ENCODE data around the gene SLC22A3. TPM values are rescaled to one million over a fixed set of nuclear protein-coding genes. Genes with fewer than 3 reads are reported as not detected.
A peak's percentile ranks its signal among the peaks of the same experiment; 100 is the strongest.

The SLC22A3 gene
- total and polyA plus RNA-seq, 2 of the 13 experiments (the other 11 are each of a cell fraction or from before 2014, with no cell fraction given) = 12.0 to 31.5 TPM

DNA sequence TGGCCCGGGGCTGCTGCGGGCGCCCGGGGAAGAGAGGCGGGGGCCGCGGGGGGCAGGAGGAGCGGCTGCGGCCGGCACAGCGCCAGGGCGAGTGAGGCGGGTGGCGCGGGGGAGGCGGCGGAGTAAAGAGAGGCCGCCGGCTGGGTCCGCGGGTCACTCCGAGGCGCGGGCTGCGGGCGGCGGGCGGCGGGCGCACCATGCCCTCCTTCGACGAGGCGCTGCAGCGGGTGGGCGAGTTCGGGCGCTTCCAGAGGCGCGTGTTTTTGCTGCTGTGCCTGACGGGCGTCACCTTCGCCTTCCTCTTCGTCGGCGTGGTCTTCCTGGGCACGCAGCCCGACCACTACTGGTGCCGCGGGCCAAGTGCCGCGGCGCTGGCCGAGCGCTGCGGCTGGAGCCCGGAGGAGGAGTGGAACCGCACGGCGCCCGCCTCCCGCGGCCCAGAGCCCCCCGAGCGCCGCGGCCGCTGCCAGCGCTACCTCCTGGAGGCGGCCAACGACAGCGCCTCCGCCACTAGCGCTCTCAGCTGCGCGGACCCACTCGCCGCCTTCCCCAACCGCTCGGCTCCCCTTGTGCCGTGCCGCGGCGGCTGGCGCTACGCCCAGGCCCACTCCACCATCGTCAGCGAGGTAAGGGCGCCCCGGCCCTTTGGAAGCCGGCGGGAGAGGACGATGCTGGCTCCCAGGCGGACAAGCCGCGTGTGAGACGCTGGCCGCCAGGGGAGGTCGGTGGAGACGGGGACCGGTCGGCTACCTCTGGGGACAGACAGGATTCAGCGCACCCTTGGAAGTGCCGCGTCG, at the start of gene SLC22A3 (continued):
- TF ChIP-seq, protein P1, sequence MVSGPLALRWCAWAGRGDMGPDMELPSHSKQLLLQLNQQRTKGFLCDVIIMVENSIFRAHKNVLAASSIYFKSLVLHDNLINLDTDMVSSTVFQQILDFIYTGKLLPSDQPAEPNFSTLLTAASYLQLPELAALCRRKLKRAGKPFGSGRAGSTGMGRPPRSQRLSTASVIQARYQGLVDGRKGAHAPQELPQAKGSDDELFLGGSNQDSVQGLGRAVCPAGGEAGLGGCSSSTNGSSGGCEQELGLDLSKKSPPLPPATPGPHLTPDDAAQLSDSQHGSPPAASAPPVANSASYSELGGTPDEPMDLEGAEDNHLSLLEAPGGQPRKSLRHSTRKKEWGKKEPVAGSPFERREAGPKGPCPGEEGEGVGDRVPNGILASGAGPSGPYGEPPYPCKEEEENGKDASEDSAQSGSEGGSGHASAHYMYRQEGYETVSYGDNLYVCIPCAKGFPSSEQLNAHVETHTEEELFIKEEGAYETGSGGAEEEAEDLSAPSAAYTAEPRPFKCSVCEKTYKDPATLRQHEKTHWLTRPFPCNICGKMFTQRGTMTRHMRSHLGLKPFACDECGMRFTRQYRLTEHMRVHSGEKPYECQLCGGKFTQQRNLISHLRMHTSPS (CRISPR knock-in tag; IDR thresholded peaks at IDR 0.05; ENCODE audit: low read depth) = no peak
- TF ChIP-seq ZNF589 (CRISPR knock-in tag; conservative IDR thresholded peaks at IDR 0.05) = 0 out of 2 replicates have a peak, but pooled peaks have one; percentile 15
- TF ChIP-seq PHF8 (CRISPR knock-in tag; IDR thresholded peaks at IDR 0.05) = peak; percentile 77
- TF ChIP-seq, protein P2, sequence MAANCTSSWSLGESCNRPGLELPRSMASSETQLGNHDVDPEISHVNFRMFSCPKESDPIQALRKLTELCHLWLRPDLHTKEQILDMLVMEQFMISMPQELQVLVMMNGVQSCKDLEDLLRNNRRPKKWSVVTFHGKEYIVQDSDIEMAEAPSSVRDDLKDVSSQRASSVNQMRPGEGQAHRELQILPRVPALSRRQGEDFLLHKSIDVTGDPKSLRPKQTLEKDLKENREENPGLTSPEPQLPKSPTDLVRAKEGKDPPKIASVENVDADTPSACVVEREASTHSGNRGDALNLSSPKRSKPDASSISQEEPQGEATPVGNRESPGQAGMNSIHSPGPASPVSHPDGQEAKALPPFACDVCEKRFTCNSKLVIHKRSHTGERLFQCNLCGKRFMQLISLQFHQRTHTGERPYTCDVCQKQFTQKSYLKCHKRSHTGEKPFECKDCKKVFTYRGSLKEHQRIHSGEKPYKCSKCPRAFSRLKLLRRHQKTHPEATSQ (CRISPR knock-in tag; IDR thresholded peaks at IDR 0.05; ENCODE audit: borderline replicate concordance) = no peak
- no peak for TF ChIP-seq ZNF256 (CRISPR knock-in tag; conservative IDR thresholded peaks at IDR 0.05)
- peak; percentile 48; the same call in 1 of the 2 replicates for TF ChIP-seq GABPB1 (CRISPR knock-in tag; IDR thresholded peaks at IDR 0.05)
- TF ChIP-seq, protein P3, sequence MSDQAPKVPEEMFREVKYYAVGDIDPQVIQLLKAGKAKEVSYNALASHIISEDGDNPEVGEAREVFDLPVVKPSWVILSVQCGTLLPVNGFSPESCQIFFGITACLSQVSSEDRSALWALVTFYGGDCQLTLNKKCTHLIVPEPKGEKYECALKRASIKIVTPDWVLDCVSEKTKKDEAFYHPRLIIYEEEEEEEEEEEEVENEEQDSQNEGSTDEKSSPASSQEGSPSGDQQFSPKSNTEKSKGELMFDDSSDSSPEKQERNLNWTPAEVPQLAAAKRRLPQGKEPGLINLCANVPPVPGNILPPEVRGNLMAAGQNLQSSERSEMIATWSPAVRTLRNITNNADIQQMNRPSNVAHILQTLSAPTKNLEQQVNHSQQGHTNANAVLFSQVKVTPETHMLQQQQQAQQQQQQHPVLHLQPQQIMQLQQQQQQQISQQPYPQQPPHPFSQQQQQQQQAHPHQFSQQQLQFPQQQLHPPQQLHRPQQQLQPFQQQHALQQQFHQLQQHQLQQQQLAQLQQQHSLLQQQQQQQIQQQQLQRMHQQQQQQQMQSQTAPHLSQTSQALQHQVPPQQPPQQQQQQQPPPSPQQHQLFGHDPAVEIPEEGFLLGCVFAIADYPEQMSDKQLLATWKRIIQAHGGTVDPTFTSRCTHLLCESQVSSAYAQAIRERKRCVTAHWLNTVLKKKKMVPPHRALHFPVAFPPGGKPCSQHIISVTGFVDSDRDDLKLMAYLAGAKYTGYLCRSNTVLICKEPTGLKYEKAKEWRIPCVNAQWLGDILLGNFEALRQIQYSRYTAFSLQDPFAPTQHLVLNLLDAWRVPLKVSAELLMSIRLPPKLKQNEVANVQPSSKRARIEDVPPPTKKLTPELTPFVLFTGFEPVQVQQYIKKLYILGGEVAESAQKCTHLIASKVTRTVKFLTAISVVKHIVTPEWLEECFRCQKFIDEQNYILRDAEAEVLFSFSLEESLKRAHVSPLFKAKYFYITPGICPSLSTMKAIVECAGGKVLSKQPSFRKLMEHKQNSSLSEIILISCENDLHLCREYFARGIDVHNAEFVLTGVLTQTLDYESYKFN (CRISPR knock-in tag; conservative IDR thresholded peaks at IDR 0.05) = no peak
- peak; percentile 72; the same call in 1 of the 2 replicates for TF ChIP-seq ZNF747 (CRISPR knock-in tag; IDR thresholded peaks at IDR 0.05; ENCODE audit: borderline replicate concordance)
- TF ChIP-seq, protein P4, sequence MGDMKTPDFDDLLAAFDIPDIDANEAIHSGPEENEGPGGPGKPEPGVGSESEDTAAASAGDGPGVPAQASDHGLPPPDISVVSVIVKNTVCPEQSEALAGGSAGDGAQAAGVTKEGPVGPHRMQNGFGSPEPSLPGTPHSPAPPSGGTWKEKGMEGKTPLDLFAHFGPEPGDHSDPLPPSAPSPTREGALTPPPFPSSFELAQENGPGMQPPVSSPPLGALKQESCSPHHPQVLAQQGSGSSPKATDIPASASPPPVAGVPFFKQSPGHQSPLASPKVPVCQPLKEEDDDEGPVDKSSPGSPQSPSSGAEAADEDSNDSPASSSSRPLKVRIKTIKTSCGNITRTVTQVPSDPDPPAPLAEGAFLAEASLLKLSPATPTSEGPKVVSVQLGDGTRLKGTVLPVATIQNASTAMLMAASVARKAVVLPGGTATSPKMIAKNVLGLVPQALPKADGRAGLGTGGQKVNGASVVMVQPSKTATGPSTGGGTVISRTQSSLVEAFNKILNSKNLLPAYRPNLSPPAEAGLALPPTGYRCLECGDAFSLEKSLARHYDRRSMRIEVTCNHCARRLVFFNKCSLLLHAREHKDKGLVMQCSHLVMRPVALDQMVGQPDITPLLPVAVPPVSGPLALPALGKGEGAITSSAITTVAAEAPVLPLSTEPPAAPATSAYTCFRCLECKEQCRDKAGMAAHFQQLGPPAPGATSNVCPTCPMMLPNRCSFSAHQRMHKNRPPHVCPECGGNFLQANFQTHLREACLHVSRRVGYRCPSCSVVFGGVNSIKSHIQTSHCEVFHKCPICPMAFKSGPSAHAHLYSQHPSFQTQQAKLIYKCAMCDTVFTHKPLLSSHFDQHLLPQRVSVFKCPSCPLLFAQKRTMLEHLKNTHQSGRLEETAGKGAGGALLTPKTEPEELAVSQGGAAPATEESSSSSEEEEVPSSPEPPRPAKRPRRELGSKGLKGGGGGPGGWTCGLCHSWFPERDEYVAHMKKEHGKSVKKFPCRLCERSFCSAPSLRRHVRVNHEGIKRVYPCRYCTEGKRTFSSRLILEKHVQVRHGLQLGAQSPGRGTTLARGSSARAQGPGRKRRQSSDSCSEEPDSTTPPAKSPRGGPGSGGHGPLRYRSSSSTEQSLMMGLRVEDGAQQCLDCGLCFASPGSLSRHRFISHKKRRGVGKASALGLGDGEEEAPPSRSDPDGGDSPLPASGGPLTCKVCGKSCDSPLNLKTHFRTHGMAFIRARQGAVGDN (CRISPR knock-in tag; IDR thresholded peaks at IDR 0.05) = peak; percentile 87
- TF ChIP-seq, protein P5, sequence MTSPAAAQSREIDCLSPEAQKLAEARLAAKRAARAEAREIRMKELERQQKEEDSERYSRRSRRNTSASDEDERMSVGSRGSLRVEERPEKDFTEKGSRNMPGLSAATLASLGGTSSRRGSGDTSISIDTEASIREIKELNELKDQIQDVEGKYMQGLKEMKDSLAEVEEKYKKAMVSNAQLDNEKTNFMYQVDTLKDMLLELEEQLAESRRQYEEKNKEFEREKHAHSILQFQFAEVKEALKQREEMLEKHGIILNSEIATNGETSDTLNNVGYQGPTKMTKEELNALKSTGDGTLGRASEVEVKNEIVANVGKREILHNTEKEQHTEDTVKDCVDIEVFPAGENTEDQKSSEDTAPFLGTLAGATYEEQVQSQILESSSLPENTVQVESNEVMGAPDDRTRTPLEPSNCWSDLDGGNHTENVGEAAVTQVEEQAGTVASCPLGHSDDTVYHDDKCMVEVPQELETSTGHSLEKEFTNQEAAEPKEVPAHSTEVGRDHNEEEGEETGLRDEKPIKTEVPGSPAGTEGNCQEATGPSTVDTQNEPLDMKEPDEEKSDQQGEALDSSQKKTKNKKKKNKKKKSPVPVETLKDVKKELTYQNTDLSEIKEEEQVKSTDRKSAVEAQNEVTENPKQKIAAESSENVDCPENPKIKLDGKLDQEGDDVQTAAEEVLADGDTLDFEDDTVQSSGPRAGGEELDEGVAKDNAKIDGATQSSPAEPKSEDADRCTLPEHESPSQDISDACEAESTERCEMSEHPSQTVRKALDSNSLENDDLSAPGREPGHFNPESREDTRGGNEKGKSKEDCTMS (CRISPR knock-in tag; conservative IDR thresholded peaks at IDR 0.05) = no peak
- TF ChIP-seq, protein P6, sequence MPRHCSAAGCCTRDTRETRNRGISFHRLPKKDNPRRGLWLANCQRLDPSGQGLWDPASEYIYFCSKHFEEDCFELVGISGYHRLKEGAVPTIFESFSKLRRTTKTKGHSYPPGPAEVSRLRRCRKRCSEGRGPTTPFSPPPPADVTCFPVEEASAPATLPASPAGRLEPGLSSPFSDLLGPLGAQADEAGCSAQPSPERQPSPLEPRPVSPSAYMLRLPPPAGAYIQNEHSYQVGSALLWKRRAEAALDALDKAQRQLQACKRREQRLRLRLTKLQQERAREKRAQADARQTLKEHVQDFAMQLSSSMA (CRISPR knock-in tag; IDR thresholded peaks at IDR 0.05) = 0 out of 2 replicates have a peak, but pooled peaks have one; percentile 17
- TF ChIP-seq LCORL (IDR thresholded peaks at IDR 0.05) = no peak
- no peak for TF ChIP-seq LCORL (CRISPR knock-in tag; IDR thresholded peaks at IDR 0.05)

Measured in HepG2 (cell line).